NCI-H128 (cell line): ENCODE measurements around the gene HAPLN1.

Experiments used
- DNase-seq: peaks from one replicate; lab custom pipeline; 2025; ENCODE audit not compliant: unreplicated experiment; lab: John Stamatoyannopoulos, UW

Gene HAPLN1

DNA sequence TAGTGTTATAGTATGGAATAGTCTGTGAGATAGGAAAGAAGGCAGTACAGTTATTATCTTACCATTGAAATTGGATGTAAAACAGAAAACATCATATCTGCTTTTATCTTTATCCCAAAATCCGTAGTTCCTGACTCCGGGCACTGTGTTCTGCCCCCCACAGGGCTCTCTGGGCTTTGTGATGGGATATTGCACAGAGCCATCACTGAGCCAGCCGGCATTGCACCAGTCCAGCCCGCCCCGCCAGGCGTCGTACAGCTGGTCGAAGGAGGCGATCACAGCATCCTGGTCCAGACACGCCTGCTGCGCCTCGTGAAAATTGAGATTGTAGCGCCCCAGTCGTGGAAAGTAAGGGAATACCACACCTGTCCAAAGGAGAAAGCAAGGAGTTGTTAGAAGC, 76.4 kb downstream of the HAPLN1 start:
- DNase-seq: no peak

GRCh38 chr5:83641946-83642345, 78.7 kb downstream of the HAPLN1 start:
- DNase-seq: no peak

- no peak for DNase-seq
Measured at GRCh38 chr5:83639911-83640310, 80.7 kb downstream of the HAPLN1 start.

DNA sequence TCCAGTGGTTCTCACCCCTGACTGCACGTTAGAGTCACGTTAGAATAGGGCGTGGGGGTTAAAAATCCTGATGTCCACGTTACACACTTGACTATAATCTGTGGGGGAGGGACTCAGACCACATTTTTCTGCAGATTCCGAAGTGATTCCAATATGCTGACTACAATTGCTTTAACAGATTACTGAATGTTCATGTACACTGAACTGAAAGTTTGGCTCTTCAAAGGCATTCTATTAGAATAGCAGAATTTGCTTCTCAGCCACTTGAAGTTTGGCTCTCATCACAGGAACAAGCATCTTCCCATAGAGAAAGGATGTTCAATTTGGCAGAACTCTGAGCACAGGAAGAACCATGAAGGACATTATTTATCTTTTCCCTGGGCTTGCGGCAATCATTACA, 84.5 kb downstream of the HAPLN1 start:
- DNase-seq: no peak

GRCh38 chr5:83633285-83633684, 87.4 kb downstream of the HAPLN1 start:
- no peak for DNase-seq

DNA sequence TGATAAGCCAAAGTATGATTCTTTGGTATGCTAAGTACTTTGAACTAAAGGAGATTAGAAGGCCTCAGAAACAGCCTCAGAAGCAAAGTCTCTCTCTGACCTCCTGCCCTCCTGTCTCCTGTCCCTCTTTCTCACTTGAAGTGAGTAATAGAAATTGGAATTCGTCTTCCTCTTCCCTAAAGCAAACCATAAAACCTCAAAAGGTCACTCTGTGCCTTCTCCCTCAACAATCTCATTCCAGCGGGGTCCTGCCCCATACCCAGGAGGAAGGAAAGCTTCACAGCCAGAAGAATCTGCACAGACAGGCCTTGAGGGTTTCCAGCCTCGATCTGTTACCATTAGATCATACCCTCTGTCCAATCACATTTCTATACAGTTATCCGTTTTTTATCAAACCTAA, 87.8 kb downstream of the HAPLN1 start:
- no peak for DNase-seq

DNA sequence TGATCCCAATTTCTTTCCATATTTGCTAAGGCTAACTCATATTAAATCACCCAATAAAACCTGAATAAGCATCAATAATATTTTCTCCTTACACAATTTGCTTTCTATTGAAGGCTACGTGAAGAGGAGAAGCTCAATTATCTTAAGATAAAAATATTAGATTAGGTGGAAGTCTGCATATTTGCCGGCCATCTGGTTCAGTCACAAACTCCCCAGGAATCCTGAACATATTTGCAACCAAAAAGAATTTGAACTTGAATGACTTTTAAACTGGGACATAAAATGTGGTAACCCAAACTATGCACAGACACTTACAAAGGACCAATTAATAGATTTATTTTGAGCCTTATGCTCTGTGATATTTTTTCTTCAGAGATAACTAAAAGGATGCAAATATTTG, 92.3 kb downstream of the HAPLN1 start:
- no peak for DNase-seq

- DNase-seq: no peak
Measured at GRCh38 chr5:83614841-83615240, 105.8 kb downstream of the HAPLN1 start.

DNA sequence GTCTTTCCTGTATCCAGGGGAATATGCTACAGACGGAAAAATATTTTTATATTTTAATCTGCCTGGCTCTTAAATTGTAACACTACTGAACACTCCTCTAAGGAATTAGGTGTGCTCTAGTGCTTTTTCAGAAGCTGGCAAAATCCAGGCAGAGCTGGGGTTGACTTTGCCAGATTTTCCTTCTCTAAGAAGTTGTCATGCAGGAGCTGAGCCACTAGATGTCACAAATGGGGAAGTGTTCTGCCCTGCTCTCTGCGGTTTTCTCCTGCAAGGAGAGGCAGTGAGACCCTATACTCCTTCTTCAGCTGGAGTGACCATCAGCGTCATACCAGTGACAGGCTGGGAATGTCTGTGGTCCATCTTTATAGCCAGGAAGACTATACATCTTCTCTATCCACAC, 112.5 kb downstream of the HAPLN1 start:
- DNase-seq: no peak

DNA sequence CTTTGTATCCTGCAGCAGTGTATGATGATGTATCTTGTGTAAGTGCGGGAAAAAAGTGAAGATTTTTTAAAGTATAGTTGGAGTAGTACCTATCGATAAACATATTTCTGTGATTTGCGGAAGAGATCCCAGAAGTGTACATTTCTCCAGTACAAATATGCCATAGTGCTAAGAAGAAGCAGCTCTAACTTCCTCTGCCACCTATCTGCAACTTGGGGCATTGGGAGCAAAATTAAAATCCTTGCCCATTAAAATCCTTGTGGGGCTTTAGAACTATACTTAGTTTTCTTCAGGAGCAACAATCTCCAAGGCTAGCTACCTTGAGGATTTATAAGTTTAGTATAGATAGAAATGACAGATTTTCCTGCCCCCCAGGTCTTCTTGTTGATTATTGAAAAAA, 125.4 kb downstream of the HAPLN1 start:
- no peak for DNase-seq

- no peak for DNase-seq
Measured at GRCh38 chr5:83590966-83591365, 129.7 kb downstream of the HAPLN1 start.

- no peak for DNase-seq
Measured at GRCh38 chr5:83589786-83590185, 130.9 kb downstream of the HAPLN1 start.
